ENCODE measurements around the gene FTO.

- TF ChIP-seq CTCF (IDR thresholded peaks at IDR 0.05) (no peak), ZFX (IDR thresholded peaks at IDR 0.05; ENCODE audit: borderline replicate concordance) (no peak)
Measured at GRCh38 chr16:54171626-54172537, 467.9 kb downstream of the FTO start.
